ENCODE data around the gene COX19.
"Not testable (repeated sequence)": the region's sequence is repeated elsewhere in the genome, so short reads cannot be mapped to it uniquely, and the experiment has no call there.

Gene COX19

DNA sequence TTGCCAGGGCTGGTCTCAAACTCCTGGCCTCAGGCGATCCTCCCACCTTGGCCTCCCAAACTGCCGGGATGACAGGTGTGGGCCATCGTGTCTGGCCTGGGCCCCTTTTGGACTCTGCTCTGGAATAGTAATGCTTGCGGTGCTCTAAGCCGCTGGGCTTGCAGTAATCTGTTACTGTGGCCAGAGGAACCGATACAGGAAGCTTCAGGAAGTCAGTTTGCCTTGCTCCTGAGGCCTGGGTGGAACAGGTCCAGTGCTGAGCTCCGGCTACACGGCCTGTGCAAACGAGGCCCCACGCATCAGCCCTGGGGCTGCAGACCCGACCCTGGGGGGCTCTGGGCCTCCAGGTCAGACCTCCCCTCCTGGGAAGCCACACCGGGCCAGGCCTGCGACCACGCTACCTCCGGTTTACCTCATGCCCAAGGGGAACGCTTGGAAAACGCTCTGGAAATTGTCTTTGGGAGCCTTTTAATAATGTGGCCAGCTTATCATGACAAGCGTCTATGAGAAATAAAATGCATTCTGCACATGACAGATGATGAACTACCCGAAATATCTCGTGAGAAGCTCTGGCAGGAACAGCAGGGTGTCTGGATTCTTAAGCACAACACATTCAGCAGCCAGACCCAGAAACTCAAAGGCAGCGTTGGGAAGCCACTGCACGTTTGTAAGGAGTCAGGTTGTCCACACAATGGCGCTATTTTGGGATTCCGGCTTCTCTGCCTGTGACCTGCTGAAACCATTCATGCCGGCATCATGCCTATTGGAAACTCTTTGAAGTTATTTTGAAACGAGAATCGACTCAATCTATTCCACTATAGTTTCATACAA lies 10.7 kb downstream of the COX19 start:
- Mint-ChIP-seq H3K36me3 (ENCODE audit: insufficient read depth) (peaks cover 38% of the 10 kb centered on the region), H3K27ac (ENCODE audit: low read depth) (peak overlapping the region; percentile 59), H3K4me1 (peaks cover 15% of the 10 kb centered on the region), H3K9me3 (no peaks in the 10 kb centered on the region), H3K4me3 (no peak overlapping the region), H3K27me3 (no peaks in the 10 kb centered on the region)
- no peak for DNase-seq (ENCODE audit: low spot score in 2 of 2)
- ATAC-seq (replicated peaks; ENCODE audit: extremely low read depth, poor library complexity, severe bottlenecking): no peak

DNA sequence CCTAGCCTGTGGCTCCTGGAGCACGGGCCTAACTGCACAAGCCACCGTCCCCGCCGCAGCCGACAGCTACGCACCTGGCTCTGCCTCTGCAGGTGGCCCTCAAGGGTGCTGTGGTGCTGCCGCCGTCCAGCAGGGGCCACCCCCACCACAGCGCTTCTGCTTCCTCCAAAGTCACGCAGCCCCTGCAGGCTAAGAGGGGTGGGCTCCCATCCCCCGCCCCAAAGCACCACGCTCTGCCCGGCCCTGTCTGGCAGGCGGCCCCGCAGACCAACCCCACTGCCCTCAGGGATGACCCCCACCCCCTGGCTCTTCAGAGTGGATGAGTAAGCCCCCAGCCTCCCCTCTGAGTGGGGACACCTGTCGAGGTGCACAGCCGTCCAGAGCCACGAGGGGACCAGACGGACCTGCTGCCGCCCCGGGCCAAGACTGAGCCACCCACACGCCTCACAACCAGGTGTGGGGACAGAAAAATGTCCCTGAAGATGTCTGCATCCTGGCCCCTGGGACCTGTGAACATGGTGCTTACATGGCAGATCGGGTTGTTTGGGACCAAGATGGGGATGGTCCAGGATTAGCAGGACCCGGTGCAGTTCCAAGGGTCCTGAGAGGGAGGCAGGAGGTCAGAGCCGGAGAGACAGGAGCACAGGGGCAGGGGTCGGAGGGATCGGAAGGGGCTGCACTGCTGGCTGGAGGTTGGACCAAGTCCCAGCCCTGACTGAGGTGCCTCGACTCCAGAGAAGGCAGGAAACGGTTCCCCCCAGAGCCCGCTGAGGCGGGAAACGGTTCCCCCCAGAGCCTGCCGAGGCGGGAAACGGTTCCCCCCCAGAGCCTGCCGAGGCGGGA lies 11.9 kb downstream of the COX19 start:
- H3K27ac Mint-ChIP-seq (ENCODE audit: low read depth): peak overlapping the region; percentile 44
- ATAC-seq (replicated peaks; ENCODE audit: extremely low read depth, poor library complexity, severe bottlenecking) (no peak), DNase-seq (ENCODE audit: low spot score in 2 of 2) (no peak)
- no peaks in the 10 kb centered on the region for H3K9me3 Mint-ChIP-seq
- H3K27me3 Mint-ChIP-seq: no peaks in the 10 kb centered on the region
- peak overlapping the region; percentile 4 for H3K4me3 Mint-ChIP-seq
- H3K4me1 Mint-ChIP-seq: peaks cover 15% of the 10 kb centered on the region
- H3K36me3 Mint-ChIP-seq (ENCODE audit: insufficient read depth): peaks cover 26% of the 10 kb centered on the region

GRCh38 chr7:962401-963081 lies 12.8 kb downstream of the COX19 start:
- H3K4me3 Mint-ChIP-seq: no peak overlapping the region
- no peak for DNase-seq (ENCODE audit: low spot score in 2 of 2)
- H3K36me3 Mint-ChIP-seq (ENCODE audit: insufficient read depth): peaks cover 18% of the 10 kb centered on the region
- H3K4me1 Mint-ChIP-seq: peaks cover 15% of the 10 kb centered on the region
- no peak overlapping the region for H3K27ac Mint-ChIP-seq (ENCODE audit: low read depth)
- H3K27me3 Mint-ChIP-seq: no peaks in the 10 kb centered on the region
- no peak for ATAC-seq (replicated peaks; ENCODE audit: extremely low read depth, poor library complexity, severe bottlenecking)
- no peaks in the 10 kb centered on the region for H3K9me3 Mint-ChIP-seq

DNA sequence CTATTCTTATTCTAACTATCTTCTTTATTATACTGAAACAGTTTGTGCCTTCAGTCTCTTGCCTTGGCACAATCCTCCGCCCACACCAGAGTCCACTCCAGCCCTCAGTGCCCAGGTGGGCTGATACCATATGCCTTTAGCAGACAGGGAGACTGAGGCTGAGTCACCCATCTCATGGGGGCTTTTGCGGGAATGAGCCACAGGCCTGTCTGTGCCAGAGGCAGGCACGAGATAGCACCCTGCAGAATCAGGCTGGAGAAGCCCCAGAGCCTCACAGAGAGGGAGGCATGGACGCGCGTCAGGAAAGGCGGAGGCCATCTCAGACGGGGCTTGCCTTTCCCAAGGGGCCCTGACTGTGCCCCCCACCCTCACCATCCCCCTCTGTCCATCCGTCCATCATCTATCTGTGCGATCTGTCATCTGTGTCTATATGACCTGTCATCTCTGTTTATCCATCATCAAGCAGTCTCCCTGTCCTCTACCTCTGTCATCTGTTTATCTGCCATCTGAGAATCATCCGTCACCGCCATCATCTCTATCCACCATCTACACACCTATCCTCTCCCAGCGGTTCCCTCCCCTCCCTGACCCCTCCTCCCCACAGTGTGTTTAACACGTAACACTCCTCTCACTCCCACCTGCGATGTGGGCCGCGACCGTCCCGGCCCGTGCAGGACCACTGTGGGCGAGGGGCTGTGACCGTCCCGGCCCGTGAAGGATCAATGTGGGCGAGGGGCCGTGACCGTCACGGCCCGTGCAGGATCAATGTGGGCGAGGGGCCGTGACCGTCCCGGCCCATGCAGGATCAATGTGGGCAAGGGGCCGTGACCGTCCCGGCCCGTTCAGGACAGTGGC lies 13.6 kb downstream of the COX19 start:
- H3K27me3 Mint-ChIP-seq: no peaks in the 10 kb centered on the region
- ATAC-seq (replicated peaks; ENCODE audit: extremely low read depth, poor library complexity, severe bottlenecking) (no peak), DNase-seq (ENCODE audit: low spot score in 2 of 2) (no peak)
- H3K9me3 Mint-ChIP-seq: no peaks in the 10 kb centered on the region
- H3K4me1 Mint-ChIP-seq: peaks cover 15% of the 10 kb centered on the region
- H3K36me3 Mint-ChIP-seq (ENCODE audit: insufficient read depth): peaks cover 13% of the 10 kb centered on the region
- H3K4me3 Mint-ChIP-seq: no peak overlapping the region
- H3K27ac Mint-ChIP-seq (ENCODE audit: low read depth): no peak overlapping the region

GRCh38 chr7:960972-961371 lies 14.4 kb downstream of the COX19 start:
- not testable (repeated sequence) for H3K27me3 Mint-ChIP-seq; ATAC-seq (replicated peaks; ENCODE audit: extremely low read depth, poor library complexity, severe bottlenecking); H3K36me3 Mint-ChIP-seq (ENCODE audit: insufficient read depth); DNase-seq (ENCODE audit: low spot score in 2 of 2); H3K4me3 Mint-ChIP-seq; H3K9me3 Mint-ChIP-seq; H3K27ac Mint-ChIP-seq (ENCODE audit: low read depth)
- peaks cover 15% of the 10 kb centered on the region for H3K4me1 Mint-ChIP-seq

DNA sequence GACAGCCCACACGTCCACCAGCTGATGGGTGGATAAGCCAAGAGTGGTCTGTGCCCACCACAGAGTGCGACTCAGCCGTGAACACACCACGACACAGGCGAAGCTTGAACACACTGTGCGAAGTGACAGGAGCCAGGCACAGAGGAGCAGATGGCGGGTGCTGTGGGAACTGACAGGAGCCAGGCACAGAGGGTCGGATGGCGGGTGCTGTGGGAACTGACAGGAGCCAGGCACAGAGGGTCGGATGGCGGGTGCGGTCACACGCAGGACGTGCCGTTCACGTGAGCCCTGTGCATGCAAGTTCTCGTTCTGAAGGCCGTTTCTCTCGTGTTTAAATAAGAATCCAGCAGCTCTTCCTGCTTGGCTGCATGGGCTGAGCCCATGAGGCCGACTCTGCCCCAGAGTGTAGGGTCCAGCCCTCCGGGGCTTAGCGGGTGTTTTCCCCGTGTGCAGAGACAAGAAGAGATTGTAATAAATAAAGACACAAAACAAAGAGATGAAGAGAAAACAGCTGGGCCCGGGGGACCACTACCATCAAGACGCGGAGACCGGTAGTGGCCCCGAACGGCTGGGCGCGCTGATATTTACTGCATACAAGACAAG lies 15.0 kb downstream of the COX19 start:
- H3K4me3 Mint-ChIP-seq: no peak overlapping the region
- no peaks in the 10 kb centered on the region for H3K27me3 Mint-ChIP-seq
- ATAC-seq (replicated peaks; ENCODE audit: extremely low read depth, poor library complexity, severe bottlenecking): no peak
- no peaks in the 10 kb centered on the region for H3K9me3 Mint-ChIP-seq
- no peak overlapping the region for H3K27ac Mint-ChIP-seq (ENCODE audit: low read depth)
- H3K36me3 Mint-ChIP-seq (ENCODE audit: insufficient read depth): peaks cover 4% of the 10 kb centered on the region
- H3K4me1 Mint-ChIP-seq: peaks cover 9% of the 10 kb centered on the region
- DNase-seq (ENCODE audit: low spot score in 2 of 2): no peak

DNA sequence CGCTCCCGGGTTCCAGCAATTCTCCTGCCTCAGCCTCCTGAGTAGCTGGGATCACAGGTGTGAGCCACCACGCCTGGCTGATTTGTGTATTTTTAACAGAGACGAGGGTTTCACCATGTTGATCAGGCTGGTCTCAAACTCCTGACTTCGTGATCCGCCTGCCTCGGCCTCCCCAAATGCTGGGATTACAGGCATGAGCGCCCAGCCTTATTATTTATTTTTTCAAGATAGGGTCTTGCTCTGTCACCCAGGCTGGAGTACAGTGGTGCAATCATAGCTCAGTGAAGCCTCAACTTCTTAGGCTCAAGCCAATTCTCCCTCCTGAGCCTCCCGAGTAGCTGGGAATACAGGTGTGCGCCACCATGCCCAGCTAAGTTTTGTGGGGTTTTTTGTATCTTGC lies 15.6 kb downstream of the COX19 start:
- H3K36me3 Mint-ChIP-seq (ENCODE audit: insufficient read depth); DNase-seq (ENCODE audit: low spot score in 2 of 2): not testable (repeated sequence)

DNA sequence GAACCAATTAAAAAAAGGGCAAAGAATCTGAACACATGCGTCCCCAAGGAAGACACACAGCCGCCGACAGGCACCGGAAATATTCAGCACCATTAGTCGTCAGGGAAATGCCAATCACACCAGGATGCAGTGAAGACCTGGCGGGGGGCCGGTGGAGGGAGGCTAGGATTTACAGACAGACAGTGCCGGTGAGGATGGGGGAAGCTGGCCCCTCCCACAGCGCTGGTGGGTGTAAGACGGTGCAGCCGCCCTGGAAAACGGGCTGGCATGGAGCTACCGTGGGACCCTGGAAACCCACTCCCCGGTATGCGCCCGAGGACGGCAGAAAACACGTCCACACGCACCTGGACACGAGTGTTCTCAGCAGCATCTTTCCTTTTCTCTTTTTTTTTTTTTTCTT lies 16.1 kb downstream of the COX19 start:
- H3K27ac Mint-ChIP-seq (ENCODE audit: low read depth): no peak overlapping the region
- DNase-seq (ENCODE audit: low spot score in 2 of 2): no peak
- no peaks in the 10 kb centered on the region for H3K27me3 Mint-ChIP-seq
- peaks cover 2% of the 10 kb centered on the region for H3K36me3 Mint-ChIP-seq (ENCODE audit: insufficient read depth)
- ATAC-seq (replicated peaks; ENCODE audit: extremely low read depth, poor library complexity, severe bottlenecking): no peak
- no peaks in the 10 kb centered on the region for H3K9me3 Mint-ChIP-seq
- H3K4me3 Mint-ChIP-seq: no peak overlapping the region
- peaks cover 6% of the 10 kb centered on the region for H3K4me1 Mint-ChIP-seq

More for the DNA sequence above, 15.6 kb downstream of the COX19 start:
- not testable (repeated sequence) for H3K9me3 Mint-ChIP-seq; H3K4me3 Mint-ChIP-seq; H3K4me1 Mint-ChIP-seq; H3K27ac Mint-ChIP-seq (ENCODE audit: low read depth); H3K27me3 Mint-ChIP-seq; ATAC-seq (replicated peaks; ENCODE audit: extremely low read depth, poor library complexity, severe bottlenecking)

- peaks cover 2% of the 10 kb centered on the region for H3K4me1 Mint-ChIP-seq
- H3K27me3 Mint-ChIP-seq: no peaks in the 10 kb centered on the region
- peaks cover 2% of the 10 kb centered on the region for H3K36me3 Mint-ChIP-seq (ENCODE audit: insufficient read depth)
Observed at GRCh38 chr7:958221-959200, 16.8 kb downstream of the COX19 start.

DNA sequence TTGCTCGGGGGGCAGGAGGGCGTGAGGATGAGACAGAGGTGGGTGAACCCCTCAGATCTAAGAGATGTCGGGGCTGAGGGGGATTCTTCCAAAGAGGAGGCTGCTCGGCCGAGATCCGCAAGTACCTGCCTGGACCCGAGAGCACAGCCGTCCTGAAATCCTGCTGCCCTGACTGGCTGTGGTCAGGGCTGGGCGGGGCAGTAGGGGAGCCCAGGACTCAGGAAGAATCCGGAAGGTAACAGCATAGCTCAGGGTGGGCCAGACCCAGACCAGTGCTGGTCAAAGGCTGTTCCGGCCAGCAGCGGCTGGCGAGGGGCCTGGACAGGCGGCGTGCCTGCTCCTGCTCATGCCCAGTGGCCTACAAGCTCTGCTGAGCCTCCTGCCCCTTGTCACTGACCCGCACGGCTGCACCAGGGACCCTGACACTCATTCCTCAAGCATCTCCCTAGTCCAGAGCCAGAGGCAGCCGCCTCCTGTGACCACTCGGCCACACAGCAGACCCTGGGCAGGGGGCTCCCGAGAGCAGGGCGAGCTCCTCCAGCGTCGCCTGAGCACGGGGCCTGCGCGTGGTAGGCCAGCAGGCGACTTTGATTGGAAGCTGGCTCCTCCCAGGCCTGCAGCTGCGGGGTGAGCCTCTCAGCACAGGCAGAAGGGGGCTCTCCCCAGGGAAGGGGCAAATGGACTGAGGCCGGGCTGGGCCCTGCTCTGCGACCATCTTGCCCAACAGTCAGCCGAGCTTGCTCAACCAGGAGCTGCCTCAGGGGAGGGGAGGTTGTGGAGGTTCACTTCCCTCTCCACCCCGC lies 17.7 kb downstream of the COX19 start:
- Mint-ChIP-seq H3K27ac (ENCODE audit: low read depth) (no peak overlapping the region), H3K4me3 (no peak overlapping the region), H3K36me3 (ENCODE audit: insufficient read depth) (peaks cover 2% of the 10 kb centered on the region), H3K9me3 (no peaks in the 10 kb centered on the region), H3K4me1 (peaks cover 2% of the 10 kb centered on the region), H3K27me3 (no peaks in the 10 kb centered on the region)
- DNase-seq (ENCODE audit: low spot score in 2 of 2) (no peak), ATAC-seq (replicated peaks; ENCODE audit: extremely low read depth, poor library complexity, severe bottlenecking) (no peak)

More at GRCh38 chr7:958221-959200, 16.8 kb downstream of the COX19 start:
- DNase-seq (ENCODE audit: low spot score in 2 of 2) (no peak), ATAC-seq (replicated peaks; ENCODE audit: extremely low read depth, poor library complexity, severe bottlenecking) (no peak)
- H3K9me3 Mint-ChIP-seq: no peaks in the 10 kb centered on the region
- H3K27ac Mint-ChIP-seq (ENCODE audit: low read depth): no peak overlapping the region
- no peak overlapping the region for H3K4me3 Mint-ChIP-seq

All from central memory CD8-positive, alpha-beta T cell (primary cell).